ENCODE measurements around the gene CRYL1.

DNA sequence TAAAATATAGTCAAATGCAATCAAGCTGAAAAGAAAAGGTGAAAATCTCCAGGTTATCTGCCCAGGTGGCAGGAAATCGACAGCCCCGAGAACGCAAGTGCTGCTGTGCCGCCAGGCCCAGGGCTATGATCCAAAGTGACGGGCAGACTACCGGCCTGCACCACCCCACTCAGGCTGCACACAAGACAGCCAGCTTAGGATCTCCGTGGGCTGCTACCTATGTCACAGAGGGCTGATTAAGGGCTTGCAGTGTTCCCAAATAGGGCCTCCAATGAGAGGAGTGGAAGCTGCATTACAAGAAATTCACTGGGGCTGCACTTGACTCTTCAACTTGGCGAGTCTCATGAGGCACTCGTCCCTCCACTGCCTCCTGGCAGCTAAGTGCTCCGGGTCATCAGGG is 121.8 kb downstream of the CRYL1 start:
- TF ChIP-seq, protein P1, sequence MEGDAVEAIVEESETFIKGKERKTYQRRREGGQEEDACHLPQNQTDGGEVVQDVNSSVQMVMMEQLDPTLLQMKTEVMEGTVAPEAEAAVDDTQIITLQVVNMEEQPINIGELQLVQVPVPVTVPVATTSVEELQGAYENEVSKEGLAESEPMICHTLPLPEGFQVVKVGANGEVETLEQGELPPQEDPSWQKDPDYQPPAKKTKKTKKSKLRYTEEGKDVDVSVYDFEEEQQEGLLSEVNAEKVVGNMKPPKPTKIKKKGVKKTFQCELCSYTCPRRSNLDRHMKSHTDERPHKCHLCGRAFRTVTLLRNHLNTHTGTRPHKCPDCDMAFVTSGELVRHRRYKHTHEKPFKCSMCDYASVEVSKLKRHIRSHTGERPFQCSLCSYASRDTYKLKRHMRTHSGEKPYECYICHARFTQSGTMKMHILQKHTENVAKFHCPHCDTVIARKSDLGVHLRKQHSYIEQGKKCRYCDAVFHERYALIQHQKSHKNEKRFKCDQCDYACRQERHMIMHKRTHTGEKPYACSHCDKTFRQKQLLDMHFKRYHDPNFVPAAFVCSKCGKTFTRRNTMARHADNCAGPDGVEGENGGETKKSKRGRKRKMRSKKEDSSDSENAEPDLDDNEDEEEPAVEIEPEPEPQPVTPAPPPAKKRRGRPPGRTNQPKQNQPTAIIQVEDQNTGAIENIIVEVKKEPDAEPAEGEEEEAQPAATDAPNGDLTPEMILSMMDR (IDR thresholded peaks at IDR 0.05; ENCODE audit: poor library complexity, severe bottlenecking) = no peak
- TF ChIP-seq EZH2 (IDR thresholded peaks at IDR 0.05; ENCODE audit: borderline replicate concordance, insufficient read depth, low read length, poor library complexity, severe bottlenecking) (no peak), MXI1 (conservative IDR thresholded peaks at IDR 0.05; ENCODE audit: poor library complexity, severe bottlenecking) (no peak), TAF1 (IDR thresholded peaks at IDR 0.05; ENCODE audit: low read depth) (no peak)

All from neural cell (in vitro differentiated cells).